Mammary microvascular endothelial cell (primary cell): ENCODE results near the gene NRL. TPM values are rescaled to one million over a fixed set of nuclear protein-coding genes. Genes with fewer than 3 reads are reported as not detected.

Source experiments
- total RNA-seq: library from RNA; depleted of rRNA; stranded (reverse); fragments of >200 nt; gene quantifications from 2 replicates; pipeline ENCODE4 v1.2.3, GENCODE V29; 2015

NRL gene
- 0.74 and 1.3 TPM in 2 replicates for total RNA-seq

GRCh38 chr14:24114532-24115421 lies at the start of gene NRL, which contains the start of gene DCAF11:
Gene NRL, minus strand, starts transcription at chr14:24114949. Its CDS starts 32,101 bp downstream, at chr14:24082848.
Gene DCAF11, plus strand, starts transcription at chr14:24114777. Its CDS starts 818 bp downstream, at chr14:24115595.

GRCh38 chr14:24160850-24161804 lies 46.4 kb upstream of the NRL start, which contains the start of gene IRF9:
Gene IRF9, plus strand, starts transcription at chr14:24161265. Its CDS starts 880 bp downstream, at chr14:24162145.

GRCh38 chr14:24146978-24147760 lies 32.4 kb upstream of the NRL start, which contains the start of gene RNF31:
Gene RNF31, plus strand, starts transcription at chr14:24147498. Its CDS starts 201 bp downstream, at chr14:24147699.

GRCh38 chr14:24146453-24146977 lies 31.8 kb upstream of the NRL start, which contains the start of gene PSME2:
Gene PSME2, minus strand, starts transcription at chr14:24146610. Its CDS starts 29 bp downstream, at chr14:24146581.

GRCh38 chr14:24141097-24141880 lies 26.5 kb upstream of the NRL start, which contains the start of gene EMC9:
Gene EMC9, minus strand, starts transcription at chr14:24141591. Its CDS starts 287 bp downstream, at chr14:24141304.

GRCh38 chr14:24135834-24136683 lies 21.3 kb upstream of the NRL start, which contains the start of gene PSME1:
Gene PSME1, plus strand, starts transcription at chr14:24136194. Its CDS starts 69 bp downstream, at chr14:24136263.

GRCh38 chr14:24130380-24130716 lies 15.6 kb upstream of the NRL start, which contains the start of gene FITM1:
Gene FITM1, plus strand, starts transcription at chr14:24130659. Its CDS starts 905 bp downstream, at chr14:24131564.

GRCh38 chr14:24093901-24094840 lies 20.6 kb downstream of the NRL start, which contains the start of gene PCK2:
Gene PCK2, plus strand, starts transcription at chr14:24094311. Its CDS starts 95 bp downstream, at chr14:24094406.

GRCh38 chr14:24071144-24071697 lies 43.5 kb downstream of the NRL start, which contains the start of gene CPNE6:
Gene CPNE6, plus strand, starts transcription at chr14:24071562. Its CDS starts 1,375 bp downstream, at chr14:24072937.

GRCh38 chr14:24051789-24052655 lies 62.7 kb downstream of the NRL start, which contains the start of gene CARMIL3:
Gene CARMIL3, plus strand, starts transcription at chr14:24052009. Its CDS starts 145 bp downstream, at chr14:24052154.

Other genes with a start within 250 kb of the NRL start
- gene DHRS4, start 161.2 kb downstream of the NRL start, total RNA-seq = 54.6 and 64.4 TPM in 2 replicates
- 16.9 and 24.7 TPM in 2 replicates for gene DHRS4L2, start 126.0 kb downstream of the NRL start, total RNA-seq
- gene CARMIL3, start 62.9 kb downstream of the NRL start, total RNA-seq = 0.05 TPM in 1 of 2 replicates, not detected in the other
- gene CPNE6, start 43.4 kb downstream of the NRL start, total RNA-seq = not detected in 2 replicates
- gene PCK2, start 20.6 kb downstream of the NRL start, total RNA-seq = 7.9 and 24.3 TPM in 2 replicates
- gene DCAF11, start 172 bp downstream of the NRL start, total RNA-seq = 43.6 and 46.1 TPM in 2 replicates
- 0.10 TPM in 1 of 2 replicates, not detected in the other for gene FITM1, start 15.7 kb upstream of the NRL start, total RNA-seq
- 311 and 318 TPM in 2 replicates for gene PSME1, start 21.2 kb upstream of the NRL start, total RNA-seq
- gene EMC9, start 26.6 kb upstream of the NRL start, total RNA-seq = 15.7 and 22.2 TPM in 2 replicates
- 179 and 201 TPM in 2 replicates for gene PSME2, start 31.7 kb upstream of the NRL start, total RNA-seq
- gene RNF31, start 32.5 kb upstream of the NRL start, total RNA-seq = 41.4 and 59.8 TPM in 2 replicates
- gene IRF9, start 46.3 kb upstream of the NRL start, total RNA-seq = 55.8 and 57.5 TPM in 2 replicates
- gene REC8, start 57.1 kb upstream of the NRL start, total RNA-seq = 14.8 and 16.6 TPM in 2 replicates
- 61.1 and 67.6 TPM in 2 replicates for gene IPO4, start 73.9 kb upstream of the NRL start, total RNA-seq
- gene TM9SF1, start 80.5 kb upstream of the NRL start, total RNA-seq = 52.3 and 57.7 TPM in 2 replicates
- gene TSSK4, start 90.7 kb upstream of the NRL start, total RNA-seq = not detected in 2 replicates
- 44.2 and 49.3 TPM in 2 replicates for gene CHMP4A, start 98.5 kb upstream of the NRL start, total RNA-seq
- 15.8 and 15.9 TPM in 2 replicates for gene MDP1, start 101.1 kb upstream of the NRL start, total RNA-seq
- gene NEDD8, start 117.4 kb upstream of the NRL start, total RNA-seq = 259 and 294 TPM in 2 replicates
- gene GMPR2, start 118.0 kb upstream of the NRL start, total RNA-seq = 66.4 and 67.7 TPM in 2 replicates
- gene TINF2, start 127.7 kb upstream of the NRL start, total RNA-seq = 72.0 and 90.4 TPM in 2 replicates
- 0.27 and 2.1 TPM in 2 replicates for gene TGM1, start 148.2 kb upstream of the NRL start, total RNA-seq
- gene RABGGTA, start 156.6 kb upstream of the NRL start, total RNA-seq = 33.1 and 48.0 TPM in 2 replicates
- 25.0 and 29.0 TPM in 2 replicates for gene DHRS1, start 184.8 kb upstream of the NRL start, total RNA-seq
- gene NOP9, start 184.9 kb upstream of the NRL start, total RNA-seq = 25.0 and 27.2 TPM in 2 replicates
- gene CIDEB, start 193.0 kb upstream of the NRL start, total RNA-seq = 14.5 and 19.0 TPM in 2 replicates
- 3.9 and 5.0 TPM in 2 replicates for gene LTB4R2, start 195.2 kb upstream of the NRL start, total RNA-seq
- gene LTB4R, start 196.6 kb upstream of the NRL start, total RNA-seq = 12.9 and 16.3 TPM in 2 replicates
- 21.3 and 26.8 TPM in 2 replicates for gene ADCY4, start 220.1 kb upstream of the NRL start, total RNA-seq
- gene RIPK3, start 225.0 kb upstream of the NRL start, total RNA-seq = 2.3 and 4.4 TPM in 2 replicates